GM19455 (cell line): Measurements from ENCODE around the gene WDR91.

Experiments used
- ATAC-seq: cut with Tn5 transposase; IDR thresholded peaks from one replicate; pipeline ENCODE4 v1.9.1; 2021; ENCODE audit not compliant: unreplicated experiment

WDR91 gene

GRCh38 chr7:135199439-135199838 is 11.9 kb downstream of the WDR91 start:
- ATAC-seq: no peak

GRCh38 chr7:135197906-135198655 is 13.2 kb downstream of the WDR91 start:
- no peak for ATAC-seq

- ATAC-seq: no peak
These were observed 14.0 kb downstream of the WDR91 start for GRCh38 chr7:135197343-135197742.

GRCh38 chr7:135195968-135196629 is 15.2 kb downstream of the WDR91 start:
- no peak for ATAC-seq

- no peak for ATAC-seq
These were observed 16.2 kb downstream of the WDR91 start for GRCh38 chr7:135195156-135195555.

GRCh38 chr7:135194494-135195095 is 16.7 kb downstream of the WDR91 start:
- no peak for ATAC-seq

GRCh38 chr7:135193615-135194081 is 17.7 kb downstream of the WDR91 start:
- ATAC-seq: no peak

GRCh38 chr7:135192914-135193536 is 18.3 kb downstream of the WDR91 start:
- no peak for ATAC-seq

GRCh38 chr7:135190703-135191102 is 20.6 kb downstream of the WDR91 start:
- ATAC-seq: no peak

- ATAC-seq: no peak
These were observed 21.4 kb downstream of the WDR91 start for GRCh38 chr7:135189961-135190360.

GRCh38 chr7:135189221-135189662 is 22.1 kb downstream of the WDR91 start:
- no peak for ATAC-seq

- no peak for ATAC-seq
These were observed 22.9 kb downstream of the WDR91 start for GRCh38 chr7:135188298-135188984.

- ATAC-seq: peak; percentile 61
These were observed 24.5 kb downstream of the WDR91 start for GRCh38 chr7:135186841-135187253.

- ATAC-seq: no peak
These were observed 25.1 kb downstream of the WDR91 start for GRCh38 chr7:135186261-135186540.

GRCh38 chr7:135185471-135186260 is 25.7 kb downstream of the WDR91 start:
- no peak for ATAC-seq

- no peak for ATAC-seq
These were observed 27.0 kb downstream of the WDR91 start for GRCh38 chr7:135184254-135184841.

- ATAC-seq: no peak
These were observed 27.8 kb downstream of the WDR91 start for GRCh38 chr7:135183478-135183877.

GRCh38 chr7:135181929-135182678 is 29.2 kb downstream of the WDR91 start:
- no peak for ATAC-seq

GRCh38 chr7:135181261-135181928 is 29.9 kb downstream of the WDR91 start:
- ATAC-seq: no peak
